Hematopoietic multipotent progenitor cell treated with erythropoietin and hydrocortisone succinate and interleukin-3 and kit ligand, for 17 days (in vitro differentiated cells): ENCODE measurements around the gene PRRC2C.
"Not testable (repeated sequence)": the region's sequence is repeated elsewhere in the genome, so short reads cannot be mapped to it uniquely, and the experiment has no call there.

Source experiments
- DNase-seq: peaks from one replicate; pipeline ENCODE4 v3.0.0-alpha.2; 2015; ENCODE audit warnings: low spot score

Gene PRRC2C

GRCh38 chr1:171500304-171500703 is 15.0 kb downstream of the PRRC2C start:
- DNase-seq = no peak

GRCh38 chr1:171500803-171501202 is 15.5 kb downstream of the PRRC2C start:
- no peak for DNase-seq

- no peak for DNase-seq
These were observed 16.1 kb downstream of the PRRC2C start for GRCh38 chr1:171501305-171502024.

DNA sequence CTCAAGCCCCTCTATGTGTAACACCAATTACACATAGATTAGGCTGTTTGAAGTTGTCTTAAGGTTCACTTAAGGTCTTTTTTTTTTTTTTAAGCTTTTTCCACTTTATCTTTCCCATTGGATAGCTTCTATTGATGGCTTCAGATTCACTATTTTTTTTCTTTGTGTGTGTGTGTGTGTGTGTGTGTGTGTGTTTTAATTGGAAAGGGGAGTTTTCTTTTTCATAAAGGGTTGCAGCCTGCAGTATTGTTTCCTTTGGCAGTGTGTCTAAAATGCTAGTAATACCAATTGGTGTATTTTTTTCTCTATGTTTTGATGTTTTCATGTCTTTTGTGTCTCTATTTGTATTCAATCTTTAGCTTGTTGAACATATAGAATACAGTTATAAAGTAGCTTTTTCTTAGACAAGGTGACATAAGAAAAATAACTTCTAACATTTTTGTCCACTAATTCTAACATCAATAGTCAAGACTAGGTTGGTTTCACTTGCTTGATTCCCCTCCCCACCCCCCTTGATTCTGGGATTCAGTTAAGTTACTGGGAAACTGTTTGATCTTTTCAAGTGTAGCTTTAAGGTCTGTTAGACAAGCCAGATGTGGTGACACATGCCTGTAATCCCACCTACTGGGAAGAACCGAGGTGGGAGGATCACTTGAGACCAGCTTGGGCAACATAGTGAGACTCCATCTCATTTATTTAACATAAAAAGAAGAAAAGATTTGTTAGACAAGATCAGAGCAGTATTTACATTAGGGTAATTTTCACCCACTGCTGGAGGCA is 21.4 kb downstream of the PRRC2C start:
- no peak for DNase-seq

DNA sequence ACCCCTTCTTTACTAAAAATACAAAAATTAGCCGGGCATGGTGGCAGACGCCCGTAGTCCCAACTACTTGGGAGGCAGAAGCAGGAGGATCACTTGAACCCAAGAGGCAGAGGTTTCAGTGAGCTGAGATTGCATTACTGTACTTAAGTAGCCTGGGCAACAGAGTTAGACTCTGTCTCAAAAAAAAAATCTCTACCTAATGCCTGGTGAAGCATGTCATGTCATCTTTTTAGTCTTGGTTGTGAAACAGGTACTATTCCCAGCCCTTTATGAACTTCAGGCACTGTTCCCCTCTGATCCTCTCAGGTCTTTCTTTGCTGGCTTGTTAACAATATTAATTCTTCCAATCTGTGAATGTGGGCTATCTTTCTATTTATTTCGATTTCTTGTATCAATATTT is 22.1 kb downstream of the PRRC2C start:
- DNase-seq = no peak

DNA sequence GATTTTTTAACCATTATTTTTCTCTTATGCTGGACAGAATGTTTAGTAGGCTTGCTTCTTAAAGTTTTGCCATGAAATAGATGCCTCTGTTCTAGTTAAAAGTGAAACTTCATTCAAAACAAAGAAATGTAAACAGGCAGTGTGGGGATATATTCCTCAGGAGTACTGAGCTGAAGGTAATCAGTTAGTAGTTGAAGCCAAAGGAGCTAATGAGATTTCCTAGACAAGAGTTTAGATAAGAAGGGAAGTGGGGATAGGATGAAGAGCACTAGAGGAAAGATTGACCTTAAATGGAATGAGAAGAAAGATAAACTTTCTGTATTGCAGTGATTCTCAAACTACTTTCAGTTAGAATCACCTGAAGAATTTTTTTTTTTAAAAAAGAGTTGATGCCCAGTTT is 23.9 kb downstream of the PRRC2C start:
- DNase-seq = no peak

- no peak for DNase-seq
These were observed 28.4 kb downstream of the PRRC2C start for GRCh38 chr1:171513743-171514142.

DNA sequence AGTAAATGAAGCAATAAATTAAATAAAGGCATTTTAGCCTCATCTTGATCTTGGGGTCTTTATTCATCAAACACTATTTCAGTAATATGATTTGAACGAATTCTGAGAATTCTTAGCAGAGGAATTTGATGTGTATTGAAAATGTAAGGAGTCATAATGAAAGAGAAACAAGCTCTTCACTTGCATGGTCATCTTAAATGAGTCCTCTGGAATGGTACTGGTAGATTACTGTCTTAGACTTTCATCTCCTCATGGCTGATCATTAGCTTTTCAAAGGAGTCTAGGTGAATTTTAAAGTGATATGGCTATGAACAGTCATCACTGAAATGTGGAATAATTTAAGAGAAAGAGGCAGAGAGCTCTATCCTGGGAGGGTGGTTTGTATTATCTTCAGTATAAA is 30.0 kb downstream of the PRRC2C start:
- no peak for DNase-seq

DNA sequence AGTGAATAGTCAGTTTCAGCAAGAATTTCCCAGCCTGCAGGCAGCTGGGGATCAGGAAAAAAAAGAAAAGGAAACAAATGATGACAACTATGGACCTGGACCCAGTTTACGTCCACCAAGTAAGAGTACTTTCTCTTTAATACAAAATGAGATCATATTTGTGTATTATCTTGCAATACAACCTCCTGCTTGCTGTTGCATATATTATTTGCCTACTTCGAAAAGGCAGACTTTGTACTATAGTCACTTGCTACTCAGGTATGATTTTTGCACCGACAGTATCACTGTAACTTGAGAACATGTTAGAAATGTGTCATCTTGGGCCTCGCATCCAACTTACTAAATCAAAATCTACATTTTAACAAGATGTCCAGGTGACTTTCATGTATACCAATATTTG is 30.4 kb downstream of the PRRC2C start:
- DNase-seq = no peak

DNA sequence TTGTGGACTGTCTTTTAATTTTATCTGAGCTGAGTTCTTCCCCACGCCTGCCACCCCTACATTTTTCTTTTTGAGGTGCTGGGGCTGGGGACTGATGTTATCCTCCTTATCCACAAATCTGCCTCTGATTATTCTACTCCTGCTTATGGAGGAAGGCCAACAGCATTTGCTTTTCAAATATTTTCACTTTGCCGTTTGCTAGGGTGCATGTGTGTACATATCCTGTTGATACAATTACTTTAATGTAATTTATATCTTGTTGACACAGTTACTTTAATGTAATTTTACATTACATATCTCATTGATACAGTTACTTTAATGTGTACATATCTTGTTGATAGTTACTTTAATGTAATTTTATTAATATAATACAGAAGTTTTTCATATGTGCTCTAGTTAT is 36.2 kb downstream of the PRRC2C start:
- no peak for DNase-seq

DNA sequence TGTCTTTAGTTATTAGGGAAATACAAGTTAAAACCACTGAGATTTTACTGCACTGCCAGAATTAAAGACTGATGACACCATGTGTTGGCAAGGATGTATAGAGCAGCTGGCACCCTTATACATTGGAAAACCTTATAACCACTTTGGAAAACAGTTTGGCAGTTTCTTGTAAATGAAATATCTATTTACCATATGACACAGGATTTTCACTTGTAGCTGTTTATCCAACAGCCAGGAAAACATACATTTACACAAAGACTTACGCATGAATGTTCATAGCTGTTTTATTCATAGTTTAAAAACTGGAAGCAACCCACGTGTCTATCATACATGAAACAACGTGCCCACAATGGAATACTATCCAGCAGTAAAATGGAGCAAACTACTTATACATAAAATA is 45.3 kb downstream of the PRRC2C start:
- DNase-seq = no peak

DNA sequence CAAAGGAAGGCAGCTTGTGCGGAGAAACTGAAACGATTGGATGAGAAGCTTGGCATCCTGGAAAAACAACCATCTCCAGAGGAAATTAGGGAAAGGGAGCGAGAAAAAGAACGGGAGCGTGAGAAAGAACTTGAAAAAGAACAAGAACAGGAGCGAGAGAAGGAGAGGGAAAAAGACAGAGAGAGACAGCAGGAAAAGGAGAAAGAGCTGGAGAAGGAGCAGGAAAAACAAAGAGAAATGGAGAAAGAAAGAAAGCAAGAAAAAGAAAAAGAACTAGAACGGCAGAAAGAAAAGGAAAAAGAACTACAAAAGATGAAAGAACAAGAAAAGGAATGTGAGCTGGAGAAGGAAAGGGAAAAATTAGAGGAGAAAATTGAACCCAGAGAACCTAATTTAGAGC is 47.2 kb downstream of the PRRC2C start:
- DNase-seq = no peak

DNA sequence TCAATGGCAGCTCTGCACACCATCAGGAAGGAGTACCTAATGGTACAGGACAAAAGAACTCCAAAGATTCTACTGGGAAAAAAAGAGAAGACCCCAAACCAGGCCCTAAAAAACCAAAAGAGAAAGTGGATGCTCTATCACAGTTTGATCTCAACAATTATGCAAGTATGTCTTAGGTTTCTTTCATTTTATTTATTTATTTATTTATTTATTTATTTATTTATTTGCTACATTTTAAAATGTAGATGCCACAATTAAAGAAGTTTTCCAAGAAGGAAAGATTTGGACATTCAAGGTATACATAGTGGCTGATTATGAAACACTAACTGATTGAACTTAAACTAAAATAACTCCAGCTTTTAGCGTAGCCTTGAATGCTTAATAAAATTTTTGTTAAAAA is 60.2 kb downstream of the PRRC2C start:
- DNase-seq = no peak

GRCh38 chr1:171550050-171550449 is 64.7 kb downstream of the PRRC2C start:
- DNase-seq = no peak

DNA sequence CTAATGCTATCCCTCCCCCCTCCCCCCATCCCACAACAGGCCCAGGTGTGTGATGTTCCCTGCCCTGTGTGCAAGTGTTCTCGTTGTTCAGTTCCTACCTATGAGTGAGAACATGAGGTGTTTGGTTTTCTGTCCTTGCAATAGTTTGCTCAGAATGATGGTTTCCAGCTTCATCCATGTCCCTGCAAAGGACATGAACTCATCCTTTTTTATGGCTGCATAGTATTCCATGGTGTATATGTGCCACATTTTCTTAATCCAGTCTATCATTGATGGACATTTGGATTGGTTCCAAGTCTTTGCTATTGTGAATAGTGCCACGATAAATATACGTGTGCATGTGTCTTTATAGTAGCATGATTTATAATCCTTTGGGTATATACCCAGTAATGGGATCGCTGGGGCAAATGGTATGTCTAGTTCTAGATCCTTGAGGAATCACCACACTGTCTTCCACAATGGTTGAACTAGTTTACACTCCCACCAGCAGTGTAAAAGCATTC is 65.3 kb downstream of the PRRC2C start:
- DNase-seq = not testable (repeated sequence)

DNA sequence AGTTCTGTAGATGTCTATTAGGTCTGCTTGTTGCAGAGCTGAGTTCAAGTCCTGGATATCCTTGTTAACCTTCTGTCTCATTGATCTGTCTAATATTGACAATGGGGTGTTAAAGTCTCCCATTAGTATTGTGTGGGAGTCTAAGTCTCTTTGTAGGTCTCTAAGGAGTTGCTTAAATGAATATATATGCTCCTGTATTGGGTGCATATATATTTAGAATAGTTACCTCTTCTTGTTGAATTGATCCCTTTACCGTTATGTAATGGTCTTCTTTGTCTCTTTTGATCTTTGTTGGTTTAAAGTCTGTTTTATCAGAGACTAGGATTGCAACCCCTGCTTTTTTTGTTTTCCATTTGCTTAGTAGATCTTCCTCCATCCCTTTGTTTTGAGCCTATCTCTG is 68.6 kb downstream of the PRRC2C start:
- not testable (repeated sequence) for DNase-seq

DNA sequence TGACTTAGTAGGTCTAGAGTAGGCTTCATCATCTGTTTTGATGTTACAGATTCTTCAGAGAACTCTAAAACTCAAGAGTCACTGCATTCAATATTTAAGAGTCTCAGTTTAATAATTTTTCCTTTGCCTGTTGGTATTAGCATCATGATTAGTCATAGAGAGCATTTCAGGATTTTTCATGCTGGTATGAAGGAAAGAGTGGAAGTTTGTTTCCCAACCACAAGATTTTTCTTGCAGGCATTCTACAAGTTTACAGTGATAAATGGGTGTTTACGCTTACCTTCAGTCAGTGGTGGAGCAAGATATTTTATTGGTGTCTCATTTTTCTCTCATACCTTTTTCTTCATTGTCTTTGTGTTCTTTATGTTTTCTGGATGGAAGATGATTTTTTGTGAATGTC is 78.3 kb downstream of the PRRC2C start:
- no peak for DNase-seq

DNA sequence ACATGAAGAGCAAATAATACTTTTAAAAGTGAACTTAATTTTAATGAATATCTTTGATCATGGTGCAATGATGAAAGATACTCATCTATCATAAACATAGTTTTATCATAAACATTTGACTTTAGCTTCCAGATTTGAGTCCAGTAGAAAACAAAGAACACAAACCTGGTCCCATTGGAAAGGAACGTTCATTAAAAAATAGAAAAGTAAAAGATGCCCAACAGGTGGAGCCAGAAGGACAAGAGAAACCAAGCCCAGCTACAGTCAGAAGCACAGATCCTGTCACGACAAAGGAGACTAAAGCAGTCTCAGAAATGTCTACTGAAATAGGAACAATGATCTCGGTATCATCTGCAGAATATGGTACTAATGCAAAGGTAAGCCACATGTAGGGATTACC is 81.1 kb downstream of the PRRC2C start:
- DNase-seq = no peak

DNA sequence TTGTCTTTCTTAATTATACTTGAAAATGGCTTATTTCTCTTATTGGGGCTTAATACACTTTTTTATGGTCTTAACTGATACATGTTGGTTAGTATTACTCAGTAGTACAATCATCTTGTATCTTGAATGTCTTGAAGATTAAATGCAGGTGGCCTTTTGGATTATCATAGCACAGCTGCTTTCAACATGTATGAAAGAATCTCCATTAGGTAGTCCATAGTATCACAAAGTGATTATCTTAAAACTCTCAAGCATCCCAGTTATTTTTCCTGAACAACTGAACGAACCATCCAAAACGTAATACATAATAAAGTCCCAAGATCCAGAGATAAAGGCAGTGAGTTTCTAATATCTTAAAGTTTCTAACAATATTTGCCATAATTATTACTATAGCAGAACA is 85.0 kb downstream of the PRRC2C start:
- DNase-seq = no peak

DNA sequence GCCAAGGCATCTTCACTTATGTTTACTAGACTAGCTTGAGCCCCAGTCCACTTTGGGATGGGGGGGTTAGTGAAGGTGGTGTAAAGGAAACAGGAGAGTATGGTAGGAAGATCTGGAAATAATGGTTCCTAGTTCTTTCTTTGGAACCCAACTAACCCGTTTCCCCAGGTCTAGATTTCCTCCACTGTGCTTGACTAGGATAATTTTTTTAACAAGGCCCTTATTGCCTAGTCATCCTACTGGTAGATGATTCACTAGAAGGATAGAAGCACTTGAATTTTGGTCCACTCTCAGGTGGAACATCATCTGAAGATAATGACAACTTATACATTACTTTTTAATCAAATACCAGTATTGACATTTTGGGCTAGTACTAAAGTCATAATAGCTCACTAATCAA is 90.8 kb downstream of the PRRC2C start:
- no peak for DNase-seq

- no peak for DNase-seq
These were observed 95.9 kb downstream of the PRRC2C start for GRCh38 chr1:171581226-171581625.

DNA sequence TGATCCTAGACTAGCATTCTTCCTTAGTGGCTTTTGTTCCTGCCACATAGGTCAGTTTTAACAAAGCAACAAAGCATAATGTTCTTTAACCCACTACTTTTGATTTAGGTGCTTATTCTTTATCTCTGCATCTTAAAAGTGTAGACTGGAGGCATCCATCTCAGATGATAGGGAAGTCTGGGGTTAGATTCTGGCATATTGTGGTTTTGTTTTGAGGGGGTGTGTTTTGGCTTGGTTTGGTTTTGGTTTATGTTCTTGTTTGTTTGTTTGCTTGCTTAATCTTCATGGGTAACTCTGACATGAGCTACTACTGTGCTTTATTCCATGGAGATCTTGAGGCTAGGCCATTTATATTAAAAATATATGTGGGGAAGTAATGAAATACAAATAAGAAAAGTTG is 96.4 kb downstream of the PRRC2C start:
- no peak for DNase-seq

DNA sequence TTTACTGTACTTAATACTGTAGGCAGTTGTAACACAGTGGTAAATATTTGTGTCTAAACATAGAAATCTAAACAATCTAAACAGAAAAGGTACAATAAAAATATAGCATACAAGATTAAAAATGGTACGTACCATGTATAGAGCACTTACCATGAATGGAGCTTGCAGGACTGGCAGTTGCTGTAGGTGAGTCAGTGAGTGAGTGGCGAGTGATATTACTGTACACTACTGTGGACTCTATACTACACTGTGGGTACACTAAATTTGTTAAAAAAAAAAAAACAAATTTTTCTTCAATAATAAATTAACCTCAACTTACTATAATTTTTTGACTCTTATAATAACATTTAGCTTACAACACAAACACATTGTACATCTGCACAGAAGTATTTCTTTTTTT is 97.3 kb downstream of the PRRC2C start:
- DNase-seq = no peak
